DLD1 (cell line): ENCODE measurements around the gene CORO6.

ENCODE experiments used
- in situ Hi-C: cut with HindIII; loops from 2 replicates; pipeline ENCODE4 v1.10.0; 2017; ENCODE audit warnings: low sequenced_read_pairs

CORO6 gene

GRCh38 chr17:29622337-29623282 is at the start of gene CORO6:
CORO6 (minus strand) TSS chr17:29622912; CDS start chr17:29621421, 1,491 bp downstream.
- in situ Hi-C loops, result no loop called here

- in situ Hi-C loops, result loop anchor here (25.0 kb wide), 2 partner anchors 266 to 366 kb away; partner anchors contain the start of genes EFCAB5 and SSH2
These were observed 48.9 kb upstream of the CORO6 start for GRCh38 chr17:29671661-29672060.

DNA sequence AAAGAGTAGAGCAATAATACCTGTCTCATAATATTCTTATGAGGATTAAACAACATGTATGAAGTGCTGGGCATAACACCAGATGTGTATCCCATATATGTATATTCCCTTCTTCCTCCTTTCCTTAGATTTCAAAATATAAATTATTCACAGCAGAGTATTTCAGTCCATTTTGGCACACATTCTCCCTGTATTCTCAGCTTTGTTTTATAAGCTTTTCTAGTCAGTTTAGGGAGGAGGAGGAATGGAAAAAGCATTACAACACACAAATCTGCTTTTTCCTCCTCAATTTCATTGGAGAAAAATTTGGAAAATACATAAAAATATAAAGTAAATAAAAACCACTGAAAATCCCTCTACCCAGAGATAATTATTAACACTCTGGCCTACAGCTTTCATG is 46.6 kb upstream of the CORO6 start:
- in situ Hi-C loops, result loop anchor here (25.0 kb wide), 2 partner anchors 268 to 368 kb away; partner anchors contain the start of genes EFCAB5 and SSH2

DNA sequence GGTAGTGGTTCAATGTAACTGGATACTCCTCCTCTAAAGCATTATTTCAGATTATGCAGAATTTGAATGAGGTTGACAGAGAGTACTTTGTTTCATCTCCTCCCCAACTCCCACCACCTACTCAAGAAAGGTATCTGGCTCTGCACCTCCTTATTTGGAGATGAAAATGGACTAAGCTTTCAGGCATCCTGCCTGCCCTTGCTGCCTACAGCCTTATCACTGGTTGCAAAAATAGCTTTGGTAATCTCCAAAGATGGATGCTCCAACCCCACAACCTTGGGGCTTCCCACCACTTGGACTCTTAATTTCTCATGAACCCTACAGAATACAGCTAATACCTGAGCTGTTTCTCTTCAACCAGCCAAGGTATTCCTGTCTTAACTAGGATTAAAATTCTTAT is 45.3 kb upstream of the CORO6 start:
- in situ Hi-C loops, result loop anchor here (25.0 kb wide), 2 partner anchors 269 to 369 kb away; partner anchors contain the start of genes EFCAB5 and SSH2

GRCh38 chr17:29665481-29665810 is 42.7 kb upstream of the CORO6 start:
- in situ Hi-C loops, result loop anchor here (25.0 kb wide), 2 partner anchors 272 to 372 kb away; partner anchors contain the start of genes EFCAB5 and SSH2

DNA sequence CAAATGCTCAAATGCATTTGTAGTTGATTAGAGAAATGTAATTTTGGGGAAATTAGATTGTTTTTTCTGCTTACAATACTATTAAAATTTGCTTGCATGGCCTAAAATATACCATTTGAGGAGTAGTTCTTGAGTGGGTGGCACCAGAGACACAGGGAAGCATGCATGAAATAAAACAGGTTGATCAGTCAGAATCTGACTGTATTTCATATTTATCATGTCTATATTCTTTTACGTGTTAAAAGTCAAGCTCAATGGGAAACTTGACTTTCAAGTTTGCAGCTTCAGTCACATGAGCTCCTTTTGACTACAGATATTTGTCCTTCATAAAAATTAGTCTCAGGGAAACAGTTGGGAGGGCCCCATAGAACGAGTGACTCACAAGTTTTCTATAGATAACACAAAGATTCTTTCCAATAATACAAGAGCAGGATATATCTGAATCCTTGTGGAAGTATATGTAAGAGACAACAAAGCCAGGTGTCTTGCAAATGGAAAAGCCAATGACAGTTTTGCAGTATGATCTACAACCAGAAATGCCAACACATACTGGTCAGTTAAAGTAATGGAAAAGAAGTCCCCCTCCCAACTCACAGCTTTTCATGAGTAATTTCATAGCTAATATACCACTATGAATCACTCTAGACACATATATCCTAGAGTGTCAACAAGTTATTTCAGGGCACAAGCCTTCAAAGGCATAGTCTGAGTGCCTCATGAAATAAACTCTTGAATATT is 42.2 kb upstream of the CORO6 start:
- in situ Hi-C loops, result loop anchor here (25.0 kb wide), 2 partner anchors 272 to 372 kb away; partner anchors contain the start of genes EFCAB5 and SSH2

- in situ Hi-C loops, result loop anchor here (25.0 kb wide), 2 partner anchors 274 to 374 kb away; partner anchors contain the start of genes EFCAB5 and SSH2
These were observed 40.4 kb upstream of the CORO6 start for GRCh38 chr17:29663155-29663554.

GRCh38 chr17:29661213-29661612 is 38.5 kb upstream of the CORO6 start:
- in situ Hi-C loops, result loop anchor here (25.0 kb wide), 2 partner anchors 276 to 376 kb away; partner anchors contain the start of genes EFCAB5 and SSH2

DNA sequence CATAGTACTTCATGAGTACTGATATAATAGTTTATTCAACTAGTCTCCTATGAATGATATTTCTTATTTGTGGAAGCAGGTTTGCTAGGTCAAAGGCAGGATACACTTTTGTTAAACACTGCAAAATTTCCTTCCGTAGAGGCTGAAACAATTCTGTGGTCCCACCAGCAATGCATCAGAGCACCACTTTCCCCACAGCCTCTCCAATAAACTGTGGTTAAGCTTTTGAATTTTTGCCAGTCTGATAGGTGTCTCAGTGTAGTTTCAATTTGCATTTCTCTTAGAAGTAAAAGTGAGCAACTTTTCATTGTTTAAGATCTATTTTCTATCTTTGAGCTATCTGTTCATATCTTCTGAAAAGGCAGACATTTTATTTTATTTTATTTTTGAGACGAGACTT is 36.4 kb upstream of the CORO6 start:
- in situ Hi-C loops, result loop anchor here (25.0 kb wide), 2 partner anchors 278 to 378 kb away; partner anchors contain the start of genes EFCAB5 and SSH2

- in situ Hi-C loops, result loop anchor here (25.0 kb wide), 2 partner anchors 282 to 382 kb away; partner anchors contain the start of genes EFCAB5 and SSH2
These were observed 32.6 kb upstream of the CORO6 start for GRCh38 chr17:29655323-29655722.

DNA sequence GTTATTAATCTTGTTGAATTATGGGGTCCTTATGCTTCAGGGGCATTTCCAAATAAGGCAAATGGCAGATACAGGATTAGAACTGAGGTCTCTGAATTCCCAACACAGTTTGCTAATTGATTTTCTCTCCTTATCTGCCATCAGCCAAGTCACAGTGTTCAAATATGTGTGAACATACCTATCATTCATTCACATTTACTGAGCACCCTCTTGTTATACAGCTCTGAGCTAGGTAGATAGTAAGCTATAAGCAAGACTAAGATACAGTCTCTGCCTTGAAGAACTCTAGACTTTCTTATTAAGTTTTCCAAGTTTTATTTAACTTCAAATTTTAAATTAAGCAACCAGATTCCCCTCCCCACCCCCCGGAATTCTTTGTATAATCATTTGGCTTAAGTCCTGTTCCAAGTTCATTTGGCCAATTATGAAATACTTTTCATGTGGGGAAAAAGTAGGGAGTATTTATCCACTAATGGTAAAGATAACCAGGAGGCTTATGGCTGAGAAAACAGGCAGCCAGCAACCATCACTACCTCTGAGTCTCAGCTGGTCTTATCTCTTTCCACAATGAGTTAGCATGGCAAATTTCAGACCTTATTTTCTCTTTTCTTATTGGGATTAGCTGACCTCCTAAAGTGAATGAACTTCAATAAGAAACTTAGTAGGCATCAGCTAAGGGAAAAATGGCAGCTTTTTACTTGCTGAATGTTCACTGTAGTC is 31.4 kb upstream of the CORO6 start:
- in situ Hi-C loops, result loop anchor here (25.0 kb wide), 2 partner anchors 283 to 383 kb away; partner anchors contain the start of genes EFCAB5 and SSH2

DNA sequence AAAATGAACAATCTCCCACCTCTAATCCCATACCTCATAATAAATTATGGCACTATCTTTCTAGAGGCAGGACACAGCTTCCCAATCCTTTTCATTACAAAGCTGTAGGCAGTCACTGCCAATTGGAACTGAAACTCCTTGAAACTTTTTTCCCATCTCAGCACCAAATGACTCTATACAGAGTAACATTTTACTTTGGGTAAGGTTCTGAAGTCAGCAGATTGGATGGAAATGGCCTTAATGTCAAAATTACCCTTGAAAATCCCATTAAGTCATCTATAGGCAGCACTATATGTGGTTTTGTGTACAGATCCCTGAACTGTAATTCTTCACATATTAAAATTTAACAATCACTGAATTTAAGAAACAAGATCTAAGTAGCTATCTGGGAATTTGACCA is 30.3 kb upstream of the CORO6 start:
- in situ Hi-C loops, result loop anchor here (25.0 kb wide), 2 partner anchors 284 to 384 kb away; partner anchors contain the start of genes EFCAB5 and SSH2

DNA sequence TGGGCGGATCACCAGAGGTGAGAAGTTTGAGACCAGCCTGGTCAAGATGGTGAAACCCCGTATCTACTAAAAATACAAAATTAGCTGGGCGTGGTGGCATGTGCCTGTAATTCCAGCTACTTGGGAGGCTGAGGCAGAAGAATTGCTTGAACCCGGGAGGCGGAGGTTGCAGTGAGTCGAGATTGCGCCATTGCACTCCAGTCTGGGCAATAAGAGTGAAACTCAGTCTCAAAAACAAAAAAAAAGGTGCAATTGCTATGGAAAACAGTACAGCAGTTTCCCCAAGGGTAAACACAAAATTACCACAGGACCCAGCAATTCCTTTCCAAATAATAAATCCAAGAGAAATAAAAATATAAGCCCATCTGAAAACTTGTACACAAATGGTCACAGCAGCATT is 29.2 kb upstream of the CORO6 start:
- in situ Hi-C loops, result loop anchor here (25.0 kb wide), 2 partner anchors 285 to 385 kb away; partner anchors contain the start of genes EFCAB5 and SSH2

- in situ Hi-C loops, result loop anchor here (25.0 kb wide), 2 partner anchors 287 to 387 kb away; partner anchors contain the start of genes EFCAB5 and SSH2
These were observed 27.7 kb upstream of the CORO6 start for GRCh38 chr17:29650396-29650795.

DNA sequence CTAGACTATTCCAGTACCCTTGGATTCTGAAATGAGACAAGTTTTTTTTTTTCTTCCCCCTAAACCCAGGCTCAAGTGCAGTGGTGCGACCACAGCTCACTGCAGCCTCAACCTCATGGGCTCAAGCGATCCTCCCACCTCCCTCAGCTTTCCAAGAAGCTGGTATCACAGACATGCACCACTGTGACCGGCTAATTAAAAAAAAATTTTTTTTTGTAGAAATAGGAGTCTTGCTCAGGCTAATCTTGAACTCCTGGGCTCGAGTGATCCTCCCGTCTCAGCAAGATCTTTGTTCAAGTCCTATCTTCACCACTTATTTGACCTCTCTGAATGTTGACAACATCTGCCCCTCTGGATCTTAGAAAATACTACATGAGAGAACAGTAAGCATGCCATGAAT is 26.6 kb upstream of the CORO6 start:
- in situ Hi-C loops, result no loop called here

GRCh38 chr17:29648005-29648404 is 25.3 kb upstream of the CORO6 start:
- in situ Hi-C loops, result no loop called here

- in situ Hi-C loops, result no loop called here
These were observed 22.9 kb upstream of the CORO6 start for GRCh38 chr17:29645515-29646051.

GRCh38 chr17:29643817-29644160 is 21.1 kb upstream of the CORO6 start:
- in situ Hi-C loops, result no loop called here

DNA sequence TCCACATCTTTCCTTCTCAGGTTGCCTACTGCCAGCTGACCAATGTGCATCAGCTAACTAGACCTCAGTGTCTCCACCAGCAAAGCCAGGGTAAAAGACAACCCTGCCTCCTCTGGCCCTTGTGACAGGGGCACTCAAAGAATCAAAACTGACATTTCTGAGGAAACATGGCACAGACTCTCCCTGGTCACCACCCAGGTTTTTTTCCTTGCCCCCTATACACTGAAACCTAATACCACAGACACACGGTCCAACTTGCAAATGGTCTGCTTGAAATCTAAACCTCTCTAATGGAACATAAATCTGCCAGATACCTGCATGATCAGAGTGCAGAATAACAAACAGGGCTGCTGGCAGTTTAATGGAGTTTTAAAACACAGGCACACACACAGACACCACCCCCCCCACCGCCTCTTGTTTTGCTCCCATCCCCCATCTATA is 19.5 kb upstream of the CORO6 start:
- in situ Hi-C loops, result no loop called here
